HG03558 (cell line): ENCODE data around the gene BUD23.
"Not testable (repeated sequence)": the region's sequence is repeated elsewhere in the genome, so short reads cannot be mapped to it uniquely, and the experiment has no call there.

Experiments used
- ATAC-seq: cut with Tn5 transposase; IDR thresholded peaks from one replicate; pipeline ENCODE4 v1.9.1; 2021; ENCODE audit warnings: moderate number of reproducible peaks; ENCODE audit not compliant: unreplicated experiment; ENCODE audit errors: extremely low read depth

BUD23 gene

GRCh38 chr7:73683056-73683787, at the start of gene BUD23, which contains the start of gene DNAJC30:
Gene BUD23 (plus strand): TSS chr7:73683597. CDS start chr7:73683626, 29 bp downstream.
Gene DNAJC30 (minus strand): TSS chr7:73683453. CDS start chr7:73683423, 30 bp downstream.
- peak; percentile 55 for ATAC-seq

- ATAC-seq: no peak
These were observed 49.6 kb upstream of the BUD23 start for GRCh38 chr7:73633844-73634243.

GRCh38 chr7:73635428-73636200, 47.8 kb upstream of the BUD23 start:
- no peak for ATAC-seq

- no peak for ATAC-seq
These were observed 44.5 kb upstream of the BUD23 start for GRCh38 chr7:73638911-73639310.

- no peak for ATAC-seq
These were observed 40.6 kb upstream of the BUD23 start for GRCh38 chr7:73642834-73643233.

GRCh38 chr7:73644688-73645286, 38.6 kb upstream of the BUD23 start:
- ATAC-seq: no peak

GRCh38 chr7:73645643-73646174, 37.7 kb upstream of the BUD23 start:
- ATAC-seq: no peak

- ATAC-seq: no peak
These were observed 36.3 kb upstream of the BUD23 start for GRCh38 chr7:73646785-73647724.

GRCh38 chr7:73647725-73648592, 35.4 kb upstream of the BUD23 start:
- ATAC-seq: no peak

- ATAC-seq: no peak
These were observed 34.6 kb upstream of the BUD23 start for GRCh38 chr7:73648593-73649332.

- no peak for ATAC-seq
These were observed 33.8 kb upstream of the BUD23 start for GRCh38 chr7:73649576-73649975.

- ATAC-seq: no peak
These were observed 32.9 kb upstream of the BUD23 start for GRCh38 chr7:73650524-73650923.

- ATAC-seq: no peak
These were observed 30.9 kb upstream of the BUD23 start for GRCh38 chr7:73652541-73652949.

- ATAC-seq: not testable (repeated sequence)
These were observed 28.1 kb upstream of the BUD23 start for GRCh38 chr7:73655309-73655708.

GRCh38 chr7:73659983-73660382, 23.4 kb upstream of the BUD23 start:
- ATAC-seq: no peak

GRCh38 chr7:73660594-73660993, 22.8 kb upstream of the BUD23 start:
- not testable (repeated sequence) for ATAC-seq

- no peak for ATAC-seq
These were observed 20.4 kb upstream of the BUD23 start for GRCh38 chr7:73663033-73663432.
